Subcutaneous adipose tissue (tissue), 4 donors: Measurements from ENCODE around the gene HSD11B2. TPM values are rescaled to one million over a fixed set of nuclear protein-coding genes. Genes with fewer than 3 reads are reported as not detected.

ENCODE experiments used
- total RNA-seq, 4 donors: library from RNA; depleted of rRNA; stranded (reverse); fragments of >200 nt; gene quantifications; one replicate each; pipeline ENCODE4 v1.1.0, GENCODE V29; 2016
- TF ChIP-seq, protein P1 (sequence below): fragments of 450-650 bp; IDR thresholded peaks from one replicate; pipeline ENCODE4 v1.5.1; 2016; ENCODE audit warnings: low read depth, mild to moderate bottlenecking, control low read depth, antibody characterized with exemption, moderate library complexity

HSD11B2 gene
- total RNA-seq, 4 donors from 2014 or later = 0.22 to 1.3 (median 0.51) TPM; not detected in 1

DNA sequence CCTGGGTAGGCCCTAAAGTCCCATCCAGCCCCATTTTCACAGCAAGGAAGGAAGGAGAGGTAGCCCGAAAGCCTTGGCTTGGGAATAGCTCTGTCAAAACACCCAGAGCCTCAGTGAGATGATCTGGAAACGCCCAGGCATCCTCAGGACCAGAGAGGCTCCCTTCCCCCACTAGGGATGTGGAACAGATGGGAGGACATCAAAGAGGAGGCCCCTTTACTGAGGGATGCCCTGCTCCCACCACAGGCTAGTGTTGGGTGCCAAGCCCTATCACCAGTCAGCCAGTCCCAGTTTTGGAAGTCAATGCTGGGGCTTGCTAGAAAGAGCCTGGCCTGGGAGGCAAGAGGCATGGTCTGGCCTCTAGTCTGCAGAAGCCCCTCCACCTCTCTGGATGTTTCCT is 42.3 kb upstream of the HSD11B2 start:
- TF ChIP-seq, protein P1, sequence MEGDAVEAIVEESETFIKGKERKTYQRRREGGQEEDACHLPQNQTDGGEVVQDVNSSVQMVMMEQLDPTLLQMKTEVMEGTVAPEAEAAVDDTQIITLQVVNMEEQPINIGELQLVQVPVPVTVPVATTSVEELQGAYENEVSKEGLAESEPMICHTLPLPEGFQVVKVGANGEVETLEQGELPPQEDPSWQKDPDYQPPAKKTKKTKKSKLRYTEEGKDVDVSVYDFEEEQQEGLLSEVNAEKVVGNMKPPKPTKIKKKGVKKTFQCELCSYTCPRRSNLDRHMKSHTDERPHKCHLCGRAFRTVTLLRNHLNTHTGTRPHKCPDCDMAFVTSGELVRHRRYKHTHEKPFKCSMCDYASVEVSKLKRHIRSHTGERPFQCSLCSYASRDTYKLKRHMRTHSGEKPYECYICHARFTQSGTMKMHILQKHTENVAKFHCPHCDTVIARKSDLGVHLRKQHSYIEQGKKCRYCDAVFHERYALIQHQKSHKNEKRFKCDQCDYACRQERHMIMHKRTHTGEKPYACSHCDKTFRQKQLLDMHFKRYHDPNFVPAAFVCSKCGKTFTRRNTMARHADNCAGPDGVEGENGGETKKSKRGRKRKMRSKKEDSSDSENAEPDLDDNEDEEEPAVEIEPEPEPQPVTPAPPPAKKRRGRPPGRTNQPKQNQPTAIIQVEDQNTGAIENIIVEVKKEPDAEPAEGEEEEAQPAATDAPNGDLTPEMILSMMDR = no peak

DNA sequence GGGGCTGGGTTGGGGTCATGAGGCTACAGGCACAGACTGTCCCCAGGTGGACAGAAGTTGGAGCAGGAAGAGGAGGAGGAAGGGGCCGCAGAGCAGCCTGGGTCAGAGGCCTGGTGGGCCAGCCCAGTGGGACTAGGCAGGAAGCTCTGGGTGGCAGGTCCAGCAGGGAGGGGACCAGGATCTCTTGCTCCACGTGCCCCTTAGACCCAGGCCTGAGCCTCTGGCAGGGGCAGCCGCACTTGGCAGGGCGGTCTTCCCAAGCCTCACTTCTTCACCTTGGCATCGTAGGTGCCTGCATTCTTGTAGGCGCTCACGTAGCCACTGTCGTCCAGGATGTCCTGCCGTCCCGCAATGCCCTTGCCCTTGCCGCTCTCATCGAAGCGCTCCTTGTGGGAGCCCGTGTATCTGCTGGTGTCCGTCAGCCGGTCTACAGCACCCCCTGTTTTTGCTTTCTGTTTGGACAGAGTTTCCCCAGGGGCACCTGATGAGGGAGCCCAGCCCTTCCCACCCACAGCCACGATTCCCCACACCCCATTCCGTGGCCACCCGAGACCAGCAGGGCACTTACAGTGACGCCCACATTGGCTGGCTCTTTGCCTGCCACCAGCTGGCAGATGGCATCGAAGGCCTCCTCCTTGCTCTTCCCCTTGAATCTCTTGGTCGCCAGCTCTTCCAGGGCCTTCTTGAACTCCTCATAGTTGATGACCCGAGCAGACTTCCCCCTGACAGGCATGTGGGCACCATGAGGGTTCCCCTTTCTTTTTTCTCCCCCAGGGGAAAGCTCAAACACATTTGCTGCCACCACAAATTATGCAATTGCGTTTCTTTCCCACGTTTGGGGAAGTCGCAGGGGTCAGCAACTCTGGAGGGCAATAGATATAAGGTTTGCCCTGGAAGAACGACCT is 40.8 kb upstream of the HSD11B2 start:
- TF ChIP-seq, protein P1 = no peak

DNA sequence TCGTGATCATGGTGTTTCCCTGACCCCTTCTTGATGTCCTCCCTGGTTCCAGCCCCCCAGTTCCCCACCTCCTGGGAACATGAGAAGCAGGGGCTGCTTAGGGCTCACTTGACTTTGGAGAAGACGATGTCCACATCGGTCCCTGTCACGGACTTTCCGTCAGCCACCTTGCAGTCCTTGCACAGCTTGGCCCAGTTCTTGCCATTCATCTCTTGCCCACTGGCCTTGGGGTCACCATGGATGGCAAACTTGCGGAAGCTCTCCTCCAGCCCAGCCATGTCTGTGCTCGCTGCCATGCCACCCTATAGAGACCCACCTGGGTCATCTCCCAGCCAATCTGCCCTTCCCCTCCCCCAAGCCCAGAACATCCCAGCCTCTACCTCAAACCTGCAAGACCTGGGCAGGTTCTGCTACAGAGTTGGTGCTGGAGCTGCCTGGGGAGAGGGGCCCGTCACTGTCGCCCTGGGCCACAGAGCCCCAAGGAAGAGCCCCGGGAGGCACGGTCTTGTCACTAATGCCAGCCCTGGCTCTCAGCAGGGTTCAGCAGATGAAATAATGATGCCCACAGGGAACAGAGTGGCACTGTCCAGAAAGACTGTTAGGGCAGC is 40.0 kb upstream of the HSD11B2 start:
- TF ChIP-seq, protein P1 = no peak

DNA sequence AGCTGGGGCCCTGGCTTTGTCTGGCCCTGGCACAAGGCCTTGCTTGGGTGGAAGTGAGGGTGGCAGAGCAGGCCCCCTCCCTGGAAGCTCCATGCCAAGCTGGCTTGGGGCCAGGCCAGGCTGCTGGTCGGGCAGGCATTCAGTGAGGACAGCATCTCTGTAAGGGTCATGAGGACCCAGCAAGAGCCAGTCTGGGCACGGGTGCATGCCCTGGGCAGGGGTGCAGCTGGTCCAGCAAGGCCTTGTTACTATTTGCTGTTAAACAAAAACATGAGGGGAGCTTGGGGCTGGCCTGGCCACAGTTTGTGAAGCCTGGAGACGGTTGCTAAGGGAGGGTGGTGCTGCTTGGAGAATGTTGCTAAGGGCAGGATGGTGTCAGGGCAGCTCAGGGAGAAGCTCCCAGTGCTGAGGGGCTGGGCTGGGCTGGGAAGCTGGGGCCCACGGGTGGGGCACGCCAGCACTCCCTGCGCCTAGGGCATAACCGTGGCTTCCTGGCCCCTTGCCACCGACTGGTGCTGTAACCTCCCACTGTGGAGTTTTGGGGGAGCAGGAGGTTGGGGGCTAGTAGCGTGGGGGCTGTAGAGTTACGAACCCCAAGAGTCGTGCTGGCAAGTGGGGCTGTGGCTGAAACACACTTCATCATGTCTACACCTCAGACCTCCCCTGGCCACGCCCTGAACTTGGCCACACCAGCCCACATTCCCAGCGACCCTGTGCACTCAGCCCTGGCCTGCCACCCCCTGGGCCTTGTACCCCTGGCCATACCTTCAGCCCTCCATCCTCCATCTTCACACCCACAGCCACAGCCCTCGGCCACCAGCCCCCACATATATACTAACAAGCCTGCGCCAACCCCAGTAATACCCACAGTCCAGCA is 39.3 kb upstream of the HSD11B2 start:
- TF ChIP-seq, protein P1 = no peak

DNA sequence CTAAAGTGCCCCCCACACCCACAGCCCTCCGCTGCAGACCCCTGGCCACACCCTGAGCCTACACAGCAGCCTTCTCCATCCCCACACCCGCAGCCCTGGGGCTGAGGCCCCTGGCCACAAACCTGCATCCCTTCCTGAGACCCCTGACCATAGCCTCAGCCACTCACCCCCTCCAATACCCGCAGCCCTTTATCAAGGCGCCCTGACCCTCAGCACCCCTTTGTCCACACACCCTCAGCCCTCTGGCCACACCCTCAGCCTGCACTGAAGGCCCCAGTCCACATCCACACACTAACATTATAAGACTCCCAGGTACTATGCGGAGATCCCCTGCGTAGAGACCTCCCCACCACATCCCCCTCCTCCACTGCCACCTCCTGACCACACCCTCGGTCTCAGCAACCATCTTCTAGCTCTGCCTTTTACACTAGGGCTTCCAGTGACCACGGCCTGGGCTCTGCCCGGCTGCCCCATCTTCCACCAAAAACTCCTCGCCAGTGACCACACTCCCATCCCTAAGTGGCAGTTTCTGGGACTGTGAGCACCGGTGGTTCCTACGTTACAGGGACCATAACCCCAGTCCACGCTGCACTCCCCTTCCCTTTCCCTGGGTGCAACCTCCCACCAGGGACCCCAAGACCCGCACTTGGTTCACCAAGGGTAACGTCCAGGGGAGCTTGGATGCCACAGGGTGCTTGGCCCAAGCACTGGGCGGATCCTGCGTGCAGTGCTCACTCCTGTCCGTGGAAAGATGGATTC is 38.4 kb upstream of the HSD11B2 start:
- TF ChIP-seq, protein P1 = no peak

DNA sequence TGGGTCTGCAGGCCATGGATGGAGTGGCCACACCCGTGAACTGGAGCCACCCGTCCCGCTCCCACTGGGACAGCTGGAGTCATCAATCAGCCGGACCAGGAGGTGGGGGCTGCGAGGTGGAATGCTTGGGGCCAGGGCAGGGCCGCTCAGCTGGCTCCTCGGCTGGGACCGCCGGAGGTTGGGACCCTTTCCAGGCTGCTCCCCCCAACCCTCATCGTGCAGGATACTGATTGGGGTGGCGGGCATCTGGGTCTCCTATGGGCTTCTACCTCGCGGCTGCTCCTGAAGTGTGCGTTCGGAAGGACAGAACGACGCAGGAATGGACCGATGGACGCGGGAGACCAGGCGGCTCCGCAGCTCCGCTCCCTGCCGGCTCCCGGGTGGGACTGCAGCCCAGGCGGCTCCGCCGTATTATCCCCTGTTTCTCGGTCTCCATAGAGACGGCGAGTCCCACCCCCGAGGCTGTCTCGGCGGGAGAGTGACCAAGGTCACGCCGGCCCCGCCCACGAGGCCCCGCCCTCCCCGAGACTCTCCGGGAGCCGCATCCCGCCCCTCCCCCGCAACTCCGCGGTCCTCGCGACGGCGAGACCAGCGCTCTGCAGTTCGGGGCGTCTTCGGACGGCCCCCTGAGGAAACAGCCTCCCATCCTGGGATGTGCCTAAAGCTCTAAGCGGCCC is 37.7 kb upstream of the HSD11B2 start, which contains the start of gene TPPP3:
Gene TPPP3, minus strand, starts transcription at position 388 of the 677 bp plus-strand sequence. CDS start 2,387 bp downstream, outside the sequence.
- TF ChIP-seq, protein P1 = no peak
